Testis (tissue), 2 donors: ENCODE measurements around the gene NRXN3.

Experiments used
- POLR2A ChIP-seq: fragments of 450-650 bp; IDR thresholded peaks from one replicate; pipeline ENCODE4 v1.6.1; 2017; ENCODE audit warnings: antibody characterized with exemption, mild to moderate bottlenecking, moderate library complexity
- TF ChIP-seq, protein P1 (sequence below), 3 experiments: fragments of 450-650 bp in 2 of 3; fragments of 200-600 bp in 1 of 3; sonication (generic) in 1 of 3; IDR thresholded peaks; one replicate each; pipeline ENCODE4 v1.5.1; 2016 to 2019; ENCODE audit warnings: antibody characterized with exemption in 3 of 3, mild to moderate bottlenecking in 2 of 3, moderate library complexity in 1 of 3

DNA sequence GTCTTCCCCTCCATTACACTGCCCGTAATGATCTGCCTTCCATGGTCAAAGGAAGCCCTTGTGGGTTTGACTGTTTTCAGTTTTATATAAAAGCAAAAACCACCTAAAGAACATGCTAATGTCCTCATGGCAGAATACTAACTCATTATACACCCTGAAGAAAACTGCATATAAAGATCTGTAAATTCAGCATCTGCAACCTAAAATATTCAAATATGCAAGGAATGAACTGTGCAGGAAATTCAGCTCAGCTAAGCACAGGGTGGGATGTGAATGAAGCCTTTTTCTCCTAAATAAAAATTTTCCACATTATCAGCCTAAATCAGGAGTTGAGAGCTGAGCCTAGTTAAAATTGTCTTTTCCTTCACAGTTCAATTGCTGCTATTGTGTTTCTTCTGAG lies 128.1 kb downstream of the NRXN3 start:
- TF ChIP-seq POLR2A = no peak
- TF ChIP-seq, protein P1, sequence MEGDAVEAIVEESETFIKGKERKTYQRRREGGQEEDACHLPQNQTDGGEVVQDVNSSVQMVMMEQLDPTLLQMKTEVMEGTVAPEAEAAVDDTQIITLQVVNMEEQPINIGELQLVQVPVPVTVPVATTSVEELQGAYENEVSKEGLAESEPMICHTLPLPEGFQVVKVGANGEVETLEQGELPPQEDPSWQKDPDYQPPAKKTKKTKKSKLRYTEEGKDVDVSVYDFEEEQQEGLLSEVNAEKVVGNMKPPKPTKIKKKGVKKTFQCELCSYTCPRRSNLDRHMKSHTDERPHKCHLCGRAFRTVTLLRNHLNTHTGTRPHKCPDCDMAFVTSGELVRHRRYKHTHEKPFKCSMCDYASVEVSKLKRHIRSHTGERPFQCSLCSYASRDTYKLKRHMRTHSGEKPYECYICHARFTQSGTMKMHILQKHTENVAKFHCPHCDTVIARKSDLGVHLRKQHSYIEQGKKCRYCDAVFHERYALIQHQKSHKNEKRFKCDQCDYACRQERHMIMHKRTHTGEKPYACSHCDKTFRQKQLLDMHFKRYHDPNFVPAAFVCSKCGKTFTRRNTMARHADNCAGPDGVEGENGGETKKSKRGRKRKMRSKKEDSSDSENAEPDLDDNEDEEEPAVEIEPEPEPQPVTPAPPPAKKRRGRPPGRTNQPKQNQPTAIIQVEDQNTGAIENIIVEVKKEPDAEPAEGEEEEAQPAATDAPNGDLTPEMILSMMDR (IDR thresholded peaks at IDR 0.05) = no peak
